CD4-positive, alpha-beta T cell (primary cell): ENCODE data around the gene TAS1R1. TPM values are rescaled to one million over a fixed set of nuclear protein-coding genes. Genes with fewer than 3 reads are reported as not detected.

Experiments used
- ATAC-seq: fragments of 200-7000 bp; cut with Tn5 transposase; one replicate; pipeline ENCODE4 v1.10.0; 2022; ENCODE audit warnings: mild to moderate bottlenecking; ENCODE audit not compliant: poor library complexity
- CTCF ChIA-PET: fragments of 350-600 bp; sonication (Branson Sonifier 250); formaldehyde crosslinking; loops from one replicate; lab custom pipeline; 2021; ENCODE audit warnings: antibody characterized with exemption, inconsistent platforms; lab: Charles Lee
- POLR2A ChIA-PET: fragments of 350-600 bp; sonication (Branson Sonifier 250); formaldehyde crosslinking; loops from one replicate; lab custom pipeline; 2021; ENCODE audit warnings: antibody characterized with exemption, inconsistent platforms; lab: Charles Lee
- DNase-seq, 14 experiments: peaks; one replicate each; pipeline ENCODE4 v3.0.0-alpha.2; 2013 to 2020; ENCODE audit warnings: mixed read lengths in 2 of 14
- H3K27ac ChIP-seq, 2 donors: one replicate each; pipeline versions ENCODE4 v1.5.1 to v1.7.0; 2013; ENCODE audit warnings: low read length in 2 of 2, low read depth in 1 of 2, mild to moderate bottlenecking in 1 of 2
- H3K27me3 ChIP-seq, 2 experiments: 1 replicate in 1 of 2; 2 replicates in 1 of 2; pipeline versions ENCODE4 v1.6.1 to v1.7.0; 2013; ENCODE audit warnings: low read length in 2 of 2, control low read depth in 1 of 2, mild to moderate bottlenecking in 1 of 2, moderate library complexity in 1 of 2; ENCODE audit not compliant: insufficient read depth in 2 of 2, control insufficient read depth in 1 of 2
- H3K36me3 ChIP-seq: one replicate; pipeline ENCODE4 v1.6.1; 2013; ENCODE audit warnings: low read length, control low read depth; ENCODE audit not compliant: insufficient read depth
- H3K4me1 ChIP-seq: one replicate; pipeline ENCODE4 v1.6.1; 2013; ENCODE audit warnings: low read length, control low read depth; ENCODE audit not compliant: insufficient read depth
- H3K4me3 ChIP-seq: one replicate; pipeline ENCODE4 v1.5.1; 2013; ENCODE audit warnings: mild to moderate bottlenecking, low read length, moderate library complexity
- H3K9me3 ChIP-seq, 2 experiments: 1 replicate in 1 of 2; 2 replicates in 1 of 2; pipeline versions ENCODE4 v1.6.1 to v1.7.0; 2013; ENCODE audit warnings: low read length in 2 of 2, mild to moderate bottlenecking in 2 of 2, control low read depth in 1 of 2, moderate library complexity in 1 of 2; ENCODE audit not compliant: control insufficient read depth in 1 of 2, insufficient read depth in 1 of 2
- H3K27ac Mint-ChIP-seq: one replicate; pipeline ENCODE4 v1.8.0; 2020; ENCODE audit warnings: mixed read lengths
- H3K27me3 Mint-ChIP-seq: one replicate; pipeline ENCODE4 v1.8.0; 2021; ENCODE audit warnings: mixed read lengths
- H3K36me3 Mint-ChIP-seq: one replicate; pipeline ENCODE4 v1.8.0; 2021; ENCODE audit warnings: low read depth, mixed read lengths
- H3K4me1 Mint-ChIP-seq: one replicate; pipeline ENCODE4 v1.8.0; 2021; ENCODE audit warnings: low read depth, mixed read lengths
- H3K4me3 Mint-ChIP-seq: one replicate; pipeline ENCODE4 v1.8.0; 2020; ENCODE audit warnings: mild to moderate bottlenecking, mixed read lengths
- H3K9me3 Mint-ChIP-seq: one replicate; pipeline ENCODE4 v1.8.0; 2020; ENCODE audit warnings: mixed read lengths
- CTCF ChIP-seq: fragments of 200-600 bp; IDR thresholded peaks from one replicate; pipeline ENCODE4 v1.8.0; 2022; ENCODE audit warnings: antibody characterized with exemption, mild to moderate bottlenecking
- intact Hi-C, 2 experiments: fragments of 100-400 bp; cut with DNase I in 1 of 2; cut with micrococcal nuclease in 1 of 2; formaldehyde crosslinking; loops; one replicate each; pipeline versions ENCODE4 v1.15.1 to v1.9.0; 2023 to 2025; cut with DNase I, micrococcal nuclease
- total RNA-seq, 174 experiments: library from RNA in 2 of 174; stranded (reverse) in 2 of 174; gene quantifications; one replicate each; pipeline ENCODE4 v1.2.3 and lab custom pipeline; 2021 to 2026

Gene TAS1R1
- total RNA-seq, 2 experiments from 2014 or later: not detected

- peaks cover 39% of the 10 kb centered on the region for H3K36me3 Mint-ChIP-seq
- POLR2A ChIA-PET: no interaction called here
- peaks cover 29% of the 10 kb centered on the region for H3K36me3 ChIP-seq
- no peak overlapping the region for H3K4me3 ChIP-seq
- H3K4me1 ChIP-seq: peaks cover 31% of the 10 kb centered on the region
- no peaks in the 10 kb centered on the region for H3K27me3 Mint-ChIP-seq
- no peaks in the 10 kb centered on the region for H3K9me3 Mint-ChIP-seq
- no peak for ATAC-seq
- peaks cover 29% of the 10 kb centered on the region for H3K4me1 Mint-ChIP-seq
- peak overlapping the region; percentile 94 for H3K4me3 Mint-ChIP-seq
- H3K27ac ChIP-seq: no peak overlapping the region
- intact Hi-C loops: loop anchor here in 1 of 2 experiments (5.0 kb wide), 1 partner anchor 75 kb away; the partner anchor contains the start of gene NOL9
- TF ChIP-seq CTCF: no peak
- H3K27ac Mint-ChIP-seq: no peak overlapping the region
- no peaks in the 10 kb centered on the region for H3K27me3 ChIP-seq
- H3K9me3 ChIP-seq: no peaks in the 10 kb centered on the region
- CTCF ChIA-PET: interaction anchor here (0.8 kb wide), 1 partner anchor 73 kb away, joined by 3 read pairs; the partner anchor contains the start of gene NOL9
- no peak for DNase-seq
These were observed 71.9 kb downstream of the TAS1R1 start for GRCh38 chr1:6627031-6627430.

DNA sequence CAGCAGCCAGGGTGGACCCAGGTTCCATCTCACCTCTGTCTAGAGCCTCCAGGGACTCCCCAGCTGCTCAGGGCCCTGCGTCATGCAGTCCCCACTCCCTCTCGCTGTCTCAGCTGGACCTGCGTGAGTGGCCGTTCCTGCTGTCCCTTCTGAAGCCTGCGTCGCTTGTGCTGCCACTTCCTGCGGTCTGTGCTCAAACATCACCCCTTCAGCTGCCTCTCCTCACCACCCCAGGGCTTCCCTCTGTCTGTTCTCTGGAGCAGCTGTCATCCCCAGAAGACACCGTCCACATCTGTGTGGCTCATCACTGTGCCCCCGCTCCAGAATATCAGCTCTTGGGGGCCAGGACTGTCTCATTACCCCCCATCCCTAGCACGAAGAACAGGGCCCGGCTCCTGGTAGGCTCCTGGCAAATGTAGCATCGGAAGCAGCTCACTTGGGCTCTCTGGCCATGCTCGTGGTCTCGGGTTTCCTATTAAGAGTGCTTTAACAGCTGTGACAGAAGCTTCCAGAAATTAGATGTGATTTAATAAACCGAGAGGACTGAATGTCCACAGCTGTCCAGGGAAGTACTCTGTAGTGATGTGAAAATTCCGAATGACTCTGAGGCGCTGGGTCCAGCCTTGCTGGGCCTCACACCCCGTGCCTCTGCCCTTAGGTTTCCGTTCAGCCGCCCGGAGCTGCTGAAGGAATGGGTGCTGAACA is 72.9 kb downstream of the TAS1R1 start:
- Mint-ChIP-seq H3K27me3 (no peaks in the 10 kb centered on the region), H3K4me1 (peaks cover 29% of the 10 kb centered on the region), H3K4me3 (peak overlapping the region; percentile 36), H3K36me3 (peaks cover 37% of the 10 kb centered on the region), H3K27ac (no peak overlapping the region), H3K9me3 (no peaks in the 10 kb centered on the region)
- ATAC-seq (no peak), DNase-seq (no peak)
- POLR2A ChIA-PET: no interaction called here
- CTCF ChIA-PET: no interaction called here
- Histone ChIP-seq H3K9me3 (no peaks in the 10 kb centered on the region), H3K4me3 (no peak overlapping the region), H3K4me1 (peaks cover 31% of the 10 kb centered on the region), H3K27me3 (no peaks in the 10 kb centered on the region), H3K27ac (no peak overlapping the region), H3K36me3 (peaks cover 39% of the 10 kb centered on the region)
- intact Hi-C loops: loop anchor here in 1 of 2 experiments (5.0 kb wide), 1 partner anchor 76 kb away; the partner anchor contains the start of gene NOL9
- TF ChIP-seq CTCF: no peak

DNA sequence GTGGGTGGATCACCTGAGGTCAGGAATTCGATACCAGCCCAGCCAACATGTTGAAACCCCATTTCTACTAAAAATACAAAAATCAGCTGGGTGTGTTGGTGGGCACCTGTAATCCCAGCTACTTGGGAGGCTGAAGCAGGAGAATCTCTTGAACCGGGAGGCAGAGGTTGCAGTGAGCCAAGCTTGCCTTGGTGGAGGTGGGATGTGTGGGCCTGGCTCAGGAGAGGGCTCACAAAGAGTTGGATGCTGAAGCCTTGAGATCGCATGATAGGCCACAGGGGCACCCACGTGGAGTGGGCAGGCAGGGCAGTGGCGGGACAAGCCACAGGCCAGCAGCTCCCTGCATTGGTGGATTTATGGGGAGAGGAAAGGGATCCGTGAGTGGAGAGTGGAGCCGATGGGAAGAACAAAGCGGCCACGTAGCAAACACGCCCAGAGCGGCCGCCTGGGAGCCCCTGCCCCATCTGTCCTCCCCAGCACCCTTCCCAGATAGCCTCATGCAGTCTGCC is 73.9 kb downstream of the TAS1R1 start:
- H3K27me3 Mint-ChIP-seq: no peaks in the 10 kb centered on the region
- CTCF ChIA-PET: no interaction called here
- ATAC-seq (no peak), DNase-seq (no peak)
- H3K9me3 Mint-ChIP-seq: no peaks in the 10 kb centered on the region
- Histone ChIP-seq H3K4me1 (peaks cover 31% of the 10 kb centered on the region), H3K36me3 (peaks cover 49% of the 10 kb centered on the region), H3K27ac (no peak overlapping the region), H3K9me3 (no peaks in the 10 kb centered on the region), H3K27me3 (no peaks in the 10 kb centered on the region), H3K4me3 (no peak overlapping the region)
- no peak overlapping the region for H3K27ac Mint-ChIP-seq
- POLR2A ChIA-PET: no interaction called here
- peaks cover 29% of the 10 kb centered on the region for H3K4me1 Mint-ChIP-seq
- intact Hi-C loops: loop anchor here in 1 of 2 experiments (5.0 kb wide), 1 partner anchor 77 kb away; the partner anchor contains the start of gene NOL9
- H3K4me3 Mint-ChIP-seq: no peak overlapping the region
- peaks cover 47% of the 10 kb centered on the region for H3K36me3 Mint-ChIP-seq
- TF ChIP-seq CTCF: no peak

Other genes starting within 250 kb of the TAS1R1 start
- 1 to 10 TPM; 5.3 to 5.4 TPM for gene ACOT7, start 161.5 kb upstream of the TAS1R1 start, total RNA-seq
- not detected for gene HES2, start 135.4 kb upstream of the TAS1R1 start, total RNA-seq
- 1 to 10 TPM; 2.0 to 3.9 TPM for gene ESPN, start 130.5 kb upstream of the TAS1R1 start, total RNA-seq
- 100 to 1,000 TPM; 220 to 225 TPM for gene TNFRSF25, start 89.1 kb upstream of the TAS1R1 start, total RNA-seq
- 1 to 10 TPM; 5.0 to 6.1 TPM for gene PLEKHG5, start 63.6 kb upstream of the TAS1R1 start, total RNA-seq
- gene NOL9, start 794 bp upstream of the TAS1R1 start, total RNA-seq: 10 to 100 TPM; 52.3 to 54.1 TPM
- 10 to 100 TPM; 31.4 to 31.7 TPM for gene ZBTB48, start 24.7 kb downstream of the TAS1R1 start, total RNA-seq
- gene KLHL21, start 47.6 kb downstream of the TAS1R1 start, total RNA-seq: 10 to 100 TPM; 32.0 to 33.5 TPM
- 1 to 10 TPM; 4.0 to 4.9 TPM for gene PHF13, start 58.4 kb downstream of the TAS1R1 start, total RNA-seq
- 10 to 100 TPM; 15.2 to 18.7 TPM for gene THAP3, start 69.6 kb downstream of the TAS1R1 start, total RNA-seq
- gene DNAJC11, start 146.5 kb downstream of the TAS1R1 start, total RNA-seq: 10 to 100 TPM; 20.6 to 24.0 TPM
- 10 to 100 TPM; 38.6 to 39.3 TPM for gene CAMTA1, start 230.1 kb downstream of the TAS1R1 start, total RNA-seq